GM12878 (cell line): Measurements from ENCODE around the gene NR2F6. TPM values are rescaled to one million over a fixed set of nuclear protein-coding genes. Genes with fewer than 3 reads are reported as not detected.

Source experiments
- ATAC-seq: fragments of 200-7000 bp; cut with Tn5 transposase; 3 replicates; pipeline ENCODE4 v1.9.1; 2020; ENCODE audit warnings: mild to moderate bottlenecking, moderate library complexity
- BruUV-seq: library from RNA; stranded (reverse); fragments of 400-500 nt; replicated peaks from 2 replicates; lab custom pipeline; 2021; lab: Mats Ljungman, UMichigan
- CTCF ChIA-PET: fragments of 300-600 bp; sonication (Branson Sonifier 250); formaldehyde crosslinking; extraction: SDS; loops from one replicate; lab custom pipeline; 2021; ENCODE audit warnings: inconsistent platforms; lab: Yijun Ruan, JAX
- POLR2A ChIA-PET: fragments of 350-600 bp; formaldehyde crosslinking; extraction: SDS; loops from one replicate; lab custom pipeline; 2021; ENCODE audit warnings: inconsistent platforms; lab: Charles Lee
- RAD21 ChIA-PET: fragments of 300-600 bp; sonication (Branson Sonifier 250); formaldehyde crosslinking; loops from one replicate; lab custom pipeline; 2023; ENCODE audit warnings: antibody characterized with exemption; ENCODE audit not compliant: unreplicated experiment; lab: Charles Lee
- SMC1A ChIA-PET: fragments of 300-600 bp; sonication (Branson Sonifier 250); formaldehyde crosslinking; loops from one replicate; lab custom pipeline; 2023; ENCODE audit not compliant: unreplicated experiment, uncharacterized antibody; lab: Charles Lee
- DNase-seq: peaks from one replicate; pipeline ENCODE4 v3.0.0-alpha.2; 2011; ENCODE audit warnings: low read depth, low spot score
- FAIRE-seq: peaks from 3 replicates; lab custom pipeline; 2011; peaks lifted over from hg19 to GRCh38; lab: Jason Lieb, UNC
- H2AFZ ChIP-seq: 2 replicates; pipeline ENCODE4 v1.6.0; 2011; ENCODE audit warnings: low read depth, low read length, control low read depth; ENCODE audit not compliant: control insufficient read depth
- H3K27ac ChIP-seq: 2 replicates; pipeline ENCODE4 v1.5.1; 2011; ENCODE audit warnings: control low read depth; ENCODE audit not compliant: control insufficient read depth, insufficient read depth
- H3K27me3 ChIP-seq, 2 experiments: replicated peaks in 1 of 2; 2 replicates each; pipeline versions ENCODE4 v1.6.0 to v1.6.1; 2011; ENCODE audit warnings: low read length in 1 of 2; ENCODE audit not compliant: control insufficient read depth in 2 of 2, insufficient read depth in 2 of 2
- H3K36me3 ChIP-seq, 2 experiments: 2 replicates each; pipeline ENCODE4 v1.5.1; 2011; ENCODE audit warnings: low read length in 1 of 2; ENCODE audit not compliant: control insufficient read depth in 2 of 2, insufficient read depth in 2 of 2
- H3K4me1 ChIP-seq: 2 replicates; pipeline ENCODE4 v1.6.1; 2011; ENCODE audit warnings: mild to moderate bottlenecking, low read length, moderate library complexity, mixed read lengths; ENCODE audit not compliant: control insufficient read depth, insufficient read depth
- H3K4me2 ChIP-seq: 2 replicates; pipeline ENCODE4 v1.6.0; 2011; ENCODE audit warnings: control low read depth; ENCODE audit not compliant: control insufficient read depth, insufficient read depth
- H3K4me3 ChIP-seq: fragments of 200-600 bp; sonication (generic); 2 replicates; pipeline ENCODE4 v1.5.1; 2016
- H3K79me2 ChIP-seq: 2 replicates; pipeline ENCODE4 v1.6.0; 2011; ENCODE audit warnings: low read length; ENCODE audit not compliant: control insufficient read depth, insufficient read depth
- H3K9ac ChIP-seq: 2 replicates; pipeline ENCODE4 v1.8.0; 2011; ENCODE audit warnings: low read length, control low read depth, mixed read lengths; ENCODE audit not compliant: control insufficient read depth, insufficient read depth
- H3K9me3 ChIP-seq: replicated peaks from 3 replicates; pipeline ENCODE4 v1.5.1; 2011; ENCODE audit warnings: mild to moderate bottlenecking, low read length; ENCODE audit not compliant: control insufficient read depth, insufficient read depth
- H4K20me1 ChIP-seq: 2 replicates; pipeline ENCODE4 v1.6.0; 2011; ENCODE audit not compliant: control insufficient read depth, insufficient read depth
- CBX3 ChIP-seq: fragments of 200-600 bp; sonication (generic); IDR thresholded peaks from 2 replicates; pipeline ENCODE4 v1.6.1; 2016; ENCODE audit warnings: low read depth, borderline replicate concordance
- CHD2 ChIP-seq: IDR thresholded peaks from 2 replicates; pipeline ENCODE4 v1.6.1; 2011; ENCODE audit warnings: low read depth, low read length, improper control_type of control experiment, borderline replicate concordance
- EED ChIP-seq: sonication (generic); IDR thresholded peaks from 2 replicates; pipeline ENCODE4 v1.6.1; 2016; ENCODE audit warnings: antibody characterized with exemption, low read depth
- HDGF ChIP-seq: fragments of 450-650 bp; IDR thresholded peaks from 2 replicates; pipeline ENCODE4 v1.6.1; 2016; ENCODE audit warnings: antibody characterized with exemption
- JUNB ChIP-seq: IDR thresholded peaks from 2 replicates; pipeline ENCODE4 v1.6.1; 2016; ENCODE audit warnings: antibody characterized with exemption, mild to moderate bottlenecking
- KAT2A ChIP-seq: conservative IDR thresholded peaks from 2 replicates; pipeline ENCODE4 v1.6.1; 2011; ENCODE audit warnings: low read depth, low read length; ENCODE audit not compliant: control insufficient read depth
- MAX ChIP-seq: IDR thresholded peaks from 2 replicates; pipeline ENCODE4 v1.6.1; 2012; ENCODE audit warnings: low read depth, low read length, improper control_type of control experiment
- NFXL1 ChIP-seq: fragments of 450-650 bp; IDR thresholded peaks from 2 replicates; pipeline ENCODE4 v1.6.1; 2017; ENCODE audit warnings: antibody characterized with exemption, mild to moderate bottlenecking, borderline replicate concordance
- PAX8 ChIP-seq: fragments of 450-650 bp; IDR thresholded peaks from 2 replicates; pipeline ENCODE4 v1.6.1; 2017; ENCODE audit warnings: mild to moderate bottlenecking, moderate library complexity
- RAD21 ChIP-seq: IDR thresholded peaks from 2 replicates; pipeline ENCODE4 v1.6.1; 2011; ENCODE audit warnings: mild to moderate bottlenecking, low read depth, low read length, moderate library complexity; ENCODE audit not compliant: insufficient read depth
- STAT1 ChIP-seq: fragments of 450-650 bp; conservative IDR thresholded peaks from 2 replicates; pipeline ENCODE4 v1.6.1; 2014; ENCODE audit warnings: antibody characterized with exemption, mild to moderate bottlenecking
- ZBED1 ChIP-seq: IDR thresholded peaks from 2 replicates; pipeline ENCODE4 v1.6.1; 2016; ENCODE audit warnings: borderline replicate concordance
- ZSCAN29 ChIP-seq: fragments of 450-650 bp; IDR thresholded peaks from 2 replicates; pipeline ENCODE4 v1.6.1; 2017; ENCODE audit warnings: mild to moderate bottlenecking, moderate library complexity
- WGBS: methylation state at CpG from one replicate; pipeline ENCODE4 v1.1.6; 2016; ENCODE audit warnings: low lambda C conversion rate; ENCODE audit not compliant: insufficient replicate concordance, insufficient coverage; ENCODE audit errors: missing lambda C conversion rate; 5-methylcytosine and 5-hydroxymethylcytosine counted together
- in situ Hi-C: fragments of 300-500 bp; cut with MboI; formaldehyde crosslinking; loops from 9 replicates; pipeline ENCODE4 v1.14.3; 2018; ENCODE audit warnings: mixed read lengths
- intact Hi-C: fragments of 100-400 bp; cut with micrococcal nuclease; formaldehyde crosslinking; loops from one replicate; pipeline ENCODE4 v1.14.2; 2022; ENCODE audit not compliant: unreplicated experiment
- polyA plus RNA-seq, 11 experiments: library from polyadenylated mRNA; depleted of rRNA in 4 of 11; unstranded in 6 of 11; stranded (reverse) in 5 of 11; fragments of >200 nt; fragmentation: Nextera tagmentation in 4 of 11; fragmentation: Illumina TruSeq in 1 of 11; extraction: Ambion mirVana in 4 of 11; extraction: Trizol in 1 of 11; gene quantifications; 1 replicate in 1 of 11; 2 replicates in 10 of 11; pipeline versions ENCODE4 v1.2.1 to v1.2.3, GENCODE V29; 2011 to 2016; ENCODE audit warnings: inconsistent platforms in 2 of 11, missing spikeins in 2 of 11, low read depth in 1 of 11
- total RNA-seq, 4 experiments: library from RNA; depleted of rRNA in 3 of 4; stranded (reverse); fragments of >200 nt in 3 of 4; fragmentation: Illumina TruSeq in 1 of 4; extraction: Trizol in 1 of 4; gene quantifications; 2 replicates each; pipeline versions ENCODE4 v1.2.1 to v1.2.3, GENCODE V29; 2013 to 2021

NR2F6 gene
- total and polyA plus RNA-seq, 10 of the 15 experiments (the other 5 are each of a cell fraction or from before 2014, with no cell fraction given), result 0.18 to 15.5 (median 6.1) TPM

GRCh38 chr19:17285415-17286135 lies 39.9 kb upstream of the NR2F6 start (continued):
- no peak for TF ChIP-seq CHD2
- no peak for TF ChIP-seq ZSCAN29

GRCh38 chr19:17283504-17283996 lies 37.8 kb upstream of the NR2F6 start:
- FAIRE-seq (no peak), DNase-seq (no peak), ATAC-seq (no peak)
- in situ Hi-C loops (no loop called here), intact Hi-C loops (loop anchor here (2.0 kb wide), 1 partner anchor 17 kb away; the partner anchor contains the start of gene BABAM1)
- ChIA-PET RAD21 (interaction anchor here (0.6 to 4.3 kb wide), 7 partner anchors 17 to 569 kb away, joined by 3 to 22 read pairs (median 4); partner anchors contain the start of genes BABAM1 and DDA1), SMC1A (interaction anchor here (0.5 to 6.5 kb wide), 6 partner anchors 18 to 572 kb away, joined by 3 to 43 read pairs (median 4); partner anchors contain the start of genes BABAM1 and USHBP1), CTCF (interaction anchor here (0.6 to 6.9 kb wide), 10 partner anchors 9 to 567 kb away, joined by 3 to 120 read pairs (median 6); partner anchors contain the start of genes BABAM1 and USHBP1), POLR2A (interaction anchor here (0.6 kb wide), 1 partner anchor 16 kb away, joined by 4 read pairs; no protein-coding TSS in a partner anchor)
- TF ChIP-seq ZBED1, result no peak
- no peak for TF ChIP-seq PAX8
- no peak for TF ChIP-seq JUNB
- no peak for TF ChIP-seq NFXL1
- no peak for TF ChIP-seq MAX
- TF ChIP-seq RAD21, result no peak
- TF ChIP-seq HDGF, result no peak
- TF ChIP-seq STAT1, result no peak
- no peak for TF ChIP-seq EED
- TF ChIP-seq KAT2A, result no peak
- TF ChIP-seq CBX3, result no peak
- Histone ChIP-seq H3K79me2 (no peaks in the 10 kb centered on the region; the same call in 1 of the 2 replicates), H3K4me1 (peaks cover 9% of the 10 kb centered on the region), H3K27me3 (no peaks in the 10 kb centered on the region), H3K27ac (no peak overlapping the region), H3K36me3 (peaks cover 0 to 7% of the 10 kb centered on the region in 2 experiments; a peak in 2 of 4 replicates), H3K4me3 (no peak overlapping the region), H3K9ac (no peak overlapping the region), H3K9me3 (no peaks in the 10 kb centered on the region), H3K4me2 (no peak overlapping the region), H4K20me1 (no peaks in the 10 kb centered on the region), H2AFZ (no peak overlapping the region)
- no TSS peak for BruUV-seq
- 86% methylated on average over 7 of the region's 7 CpGs for WGBS
